Caco-2 (cell line): Measurements from ENCODE around the gene AGFG1. TPM values are rescaled to one million over a fixed set of nuclear protein-coding genes. Genes with fewer than 3 reads are reported as not detected.

Experiments
- BruUV-seq: library from RNA; stranded (reverse); fragments of 400-500 nt; replicated peaks from 2 replicates; lab custom pipeline; 2021; lab: Mats Ljungman, UMichigan
- CTCF ChIA-PET: fragments of 300-600 bp; sonication (Branson Sonifier 250); formaldehyde crosslinking; loops from one replicate; lab custom pipeline; 2022; ENCODE audit warnings: antibody characterized with exemption; lab: Charles Lee
- POLR2A ChIA-PET: fragments of 300-600 bp; sonication (Branson Sonifier 250); formaldehyde crosslinking; loops from one replicate; lab custom pipeline; 2022; ENCODE audit warnings: antibody characterized with exemption; lab: Charles Lee
- DNase-seq, 2 experiments: peaks; one replicate each; pipeline versions ENCODE4 v3.0.0 to v3.0.0-alpha.2; 2020 to 2022
- H3K27me3 ChIP-seq: replicated peaks from 2 replicates; pipeline ENCODE4 v1.6.0; 2011; ENCODE audit warnings: low read length; ENCODE audit not compliant: control insufficient read depth, insufficient read depth
- H3K36me3 ChIP-seq: 2 replicates; pipeline ENCODE4 v1.5.1; 2011; ENCODE audit warnings: low read length; ENCODE audit not compliant: control insufficient read depth, insufficient read depth
- H3K4me1 ChIP-seq: fragments of 250-450 bp; sonication (Bioruptor Pico); 2 replicates; pipeline ENCODE4 v1.5.1; 2020; ENCODE audit warnings: mild to moderate bottlenecking
- H3K4me3 ChIP-seq: 2 replicates; pipeline ENCODE4 v1.5.1; 2011; ENCODE audit warnings: low read depth, mild to moderate bottlenecking, control low read depth, low read length
- H3K9me3 ChIP-seq: fragments of 250-450 bp; sonication (Bioruptor Pico); 2 replicates; pipeline ENCODE4 v1.5.1; 2020; ENCODE audit warnings: mild to moderate bottlenecking, moderate library complexity
- H3K27ac Mint-ChIP-seq: one replicate; pipeline ENCODE4 v1.8.0; 2022; ENCODE audit warnings: mixed read lengths; ENCODE audit not compliant: unreplicated experiment
- H3K27me3 Mint-ChIP-seq: one replicate; pipeline ENCODE4 v1.8.0; 2022; ENCODE audit warnings: mixed read lengths; ENCODE audit not compliant: insufficient read depth, unreplicated experiment
- H3K36me3 Mint-ChIP-seq: one replicate; pipeline ENCODE4 v1.8.0; 2022; ENCODE audit warnings: mild to moderate bottlenecking, mixed read lengths; ENCODE audit not compliant: insufficient read depth, unreplicated experiment
- H3K4me1 Mint-ChIP-seq: one replicate; pipeline ENCODE4 v1.8.0; 2022; ENCODE audit warnings: low read depth, mixed read lengths; ENCODE audit not compliant: unreplicated experiment
- H3K4me3 Mint-ChIP-seq: one replicate; pipeline ENCODE4 v1.8.0; 2022; ENCODE audit warnings: mild to moderate bottlenecking, moderate library complexity, mixed read lengths; ENCODE audit not compliant: unreplicated experiment
- H3K9me3 Mint-ChIP-seq: one replicate; pipeline ENCODE4 v1.8.0; 2022; ENCODE audit warnings: mixed read lengths; ENCODE audit not compliant: unreplicated experiment
- CTCF ChIP-seq, 2 experiments: fragments of 200-600 bp in 1 of 2; IDR thresholded peaks; 1 replicate in 1 of 2; 2 replicates in 1 of 2; pipeline versions ENCODE4 v1.5.1 to v1.8.0; 2011 to 2022; ENCODE audit warnings: antibody characterized with exemption in 1 of 2, control low read depth in 1 of 2, inconsistent platforms in 1 of 2, low read depth in 1 of 2, low read length in 1 of 2, mild to moderate bottlenecking in 1 of 2, moderate library complexity in 1 of 2; ENCODE audit not compliant: insufficient read depth in 1 of 2, severe bottlenecking in 1 of 2, unreplicated experiment in 1 of 2
- intact Hi-C: fragments of 100-400 bp; cut with micrococcal nuclease; formaldehyde crosslinking; loops from one replicate; pipeline ENCODE4 v1.10.0; 2022; ENCODE audit not compliant: unreplicated experiment
- total RNA-seq: library from RNA; stranded (reverse); gene quantifications from 2 replicates; pipeline ENCODE4 v1.2.3, GENCODE V29; 2022

The AGFG1 gene
- total RNA-seq, 1 experiment from 2014 or later, result 73.1 TPM

- Mint-ChIP-seq H3K36me3 (peaks cover 8% of the 10 kb centered on the region), H3K9me3 (peaks cover 6% of the 10 kb centered on the region), H3K4me1 (peaks cover 20% of the 10 kb centered on the region), H3K27me3 (no peaks in the 10 kb centered on the region), H3K4me3 (peak overlapping the region; percentile 1), H3K27ac (peak overlapping the region; percentile 48)
- Histone ChIP-seq H3K4me1 (peaks cover 12% of the 10 kb centered on the region; the same call in 1 of the 2 replicates), H3K9me3 (no peaks in the 10 kb centered on the region), H3K27me3 (no peaks in the 10 kb centered on the region), H3K36me3 (no peaks in the 10 kb centered on the region), H3K4me3 (no peak overlapping the region)
- TF ChIP-seq CTCF (IDR thresholded peaks at IDR 0.05; ENCODE audit: insufficient read depth in 1 of 2, low read depth in 1 of 2, low read length in 1 of 2, severe bottlenecking in 1 of 2, unreplicated experiment in 1 of 2), result no peak
- POLR2A ChIA-PET, result no interaction called here
- CTCF ChIA-PET, result interaction anchor here (1.5 kb wide), 1 partner anchor 32 kb away, joined by 3 read pairs; no protein-coding TSS in a partner anchor
- peak in 1 of 2 experiments; percentile 14 for DNase-seq
- no TSS peak for BruUV-seq
- intact Hi-C loops, result loop anchor here (5.0 to 10.0 kb wide), 3 partner anchors 170 to 443 kb away; no protein-coding TSS in a partner anchor
Observed at GRCh38 chr2:227577555-227577954, 105.6 kb downstream of the AGFG1 start.

- no peak overlapping the region for H3K4me3 ChIP-seq
- no peak for DNase-seq
- ChIA-PET POLR2A (no interaction called here), CTCF (interaction anchor here (1.5 kb wide), 1 partner anchor 33 kb away, joined by 3 read pairs; no protein-coding TSS in a partner anchor)
- Mint-ChIP-seq H3K9me3 (peaks cover 12% of the 10 kb centered on the region), H3K4me1 (peaks cover 20% of the 10 kb centered on the region), H3K4me3 (no peak overlapping the region), H3K36me3 (no peaks in the 10 kb centered on the region), H3K27me3 (no peaks in the 10 kb centered on the region), H3K27ac (no peak overlapping the region)
- H3K27me3 ChIP-seq, result no peaks in the 10 kb centered on the region
- no peaks in the 10 kb centered on the region for H3K9me3 ChIP-seq
- intact Hi-C loops, result loop anchor here (5.0 to 10.0 kb wide), 3 partner anchors 171 to 444 kb away; no protein-coding TSS in a partner anchor
- H3K36me3 ChIP-seq, result no peaks in the 10 kb centered on the region
- peaks cover 12% of the 10 kb centered on the region; the same call in 1 of the 2 replicates for H3K4me1 ChIP-seq
- no peak for TF ChIP-seq CTCF (IDR thresholded peaks at IDR 0.05; ENCODE audit: insufficient read depth in 1 of 2, low read depth in 1 of 2, low read length in 1 of 2, severe bottlenecking in 1 of 2, unreplicated experiment in 1 of 2)
- no TSS peak for BruUV-seq
Observed at GRCh38 chr2:227578642-227579041, 106.7 kb downstream of the AGFG1 start.

GRCh38 chr2:227579791-227580190 lies 107.8 kb downstream of the AGFG1 start:
- intact Hi-C loops, result loop anchor here (5.0 to 10.0 kb wide), 3 partner anchors 172 to 445 kb away; no protein-coding TSS in a partner anchor
- H3K36me3 Mint-ChIP-seq, result no peaks in the 10 kb centered on the region
- H3K27me3 ChIP-seq, result no peaks in the 10 kb centered on the region
- no peaks in the 10 kb centered on the region for H3K27me3 Mint-ChIP-seq
- ChIA-PET POLR2A (no interaction called here), CTCF (no interaction called here)
- H3K4me3 ChIP-seq, result no peak overlapping the region
- no peak overlapping the region for H3K4me3 Mint-ChIP-seq
- H3K4me1 ChIP-seq, result peaks cover 12% of the 10 kb centered on the region; the same call in 1 of the 2 replicates
- H3K36me3 ChIP-seq, result no peaks in the 10 kb centered on the region
- H3K9me3 ChIP-seq, result no peaks in the 10 kb centered on the region
- peaks cover 20% of the 10 kb centered on the region for H3K4me1 Mint-ChIP-seq
- peaks cover 12% of the 10 kb centered on the region for H3K9me3 Mint-ChIP-seq
- no peak for TF ChIP-seq CTCF (IDR thresholded peaks at IDR 0.05; ENCODE audit: insufficient read depth in 1 of 2, low read depth in 1 of 2, low read length in 1 of 2, severe bottlenecking in 1 of 2, unreplicated experiment in 1 of 2)
- no TSS peak for BruUV-seq
- no peak for DNase-seq
- H3K27ac Mint-ChIP-seq, result no peak overlapping the region
